GM12873 (cell line): ENCODE measurements around the gene CDK14.

Experiments used
- TF ChIP-seq, protein P1 (sequence below): IDR thresholded peaks from 2 replicates; pipeline ENCODE4 v1.5.1; 2012; ENCODE audit warnings: low read depth, mild to moderate bottlenecking, moderate library complexity, low read length, control low read depth; ENCODE audit not compliant: insufficient read depth; ENCODE audit errors: missing control alignments

CDK14 gene

DNA sequence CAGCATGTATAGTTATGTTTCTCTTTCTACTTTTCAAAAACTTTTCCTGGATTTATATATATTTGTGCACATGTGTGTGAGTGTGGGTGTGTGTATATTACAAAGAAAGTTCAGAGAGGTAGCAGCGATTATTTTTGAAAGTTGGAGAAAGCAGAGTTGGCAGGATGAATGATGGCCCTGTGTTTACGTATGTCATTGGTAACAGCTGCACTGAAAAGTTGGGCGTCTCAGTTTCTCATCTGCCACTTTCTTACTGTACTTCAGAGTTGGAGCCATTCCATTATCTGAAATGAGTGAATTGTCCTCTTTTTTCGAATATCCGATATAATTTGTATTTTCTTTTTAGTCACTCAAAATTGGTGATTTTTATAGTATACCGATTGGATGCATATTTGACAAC is 172.2 kb downstream of the CDK14 start:
- TF ChIP-seq, protein P1, sequence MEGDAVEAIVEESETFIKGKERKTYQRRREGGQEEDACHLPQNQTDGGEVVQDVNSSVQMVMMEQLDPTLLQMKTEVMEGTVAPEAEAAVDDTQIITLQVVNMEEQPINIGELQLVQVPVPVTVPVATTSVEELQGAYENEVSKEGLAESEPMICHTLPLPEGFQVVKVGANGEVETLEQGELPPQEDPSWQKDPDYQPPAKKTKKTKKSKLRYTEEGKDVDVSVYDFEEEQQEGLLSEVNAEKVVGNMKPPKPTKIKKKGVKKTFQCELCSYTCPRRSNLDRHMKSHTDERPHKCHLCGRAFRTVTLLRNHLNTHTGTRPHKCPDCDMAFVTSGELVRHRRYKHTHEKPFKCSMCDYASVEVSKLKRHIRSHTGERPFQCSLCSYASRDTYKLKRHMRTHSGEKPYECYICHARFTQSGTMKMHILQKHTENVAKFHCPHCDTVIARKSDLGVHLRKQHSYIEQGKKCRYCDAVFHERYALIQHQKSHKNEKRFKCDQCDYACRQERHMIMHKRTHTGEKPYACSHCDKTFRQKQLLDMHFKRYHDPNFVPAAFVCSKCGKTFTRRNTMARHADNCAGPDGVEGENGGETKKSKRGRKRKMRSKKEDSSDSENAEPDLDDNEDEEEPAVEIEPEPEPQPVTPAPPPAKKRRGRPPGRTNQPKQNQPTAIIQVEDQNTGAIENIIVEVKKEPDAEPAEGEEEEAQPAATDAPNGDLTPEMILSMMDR, result no peak

DNA sequence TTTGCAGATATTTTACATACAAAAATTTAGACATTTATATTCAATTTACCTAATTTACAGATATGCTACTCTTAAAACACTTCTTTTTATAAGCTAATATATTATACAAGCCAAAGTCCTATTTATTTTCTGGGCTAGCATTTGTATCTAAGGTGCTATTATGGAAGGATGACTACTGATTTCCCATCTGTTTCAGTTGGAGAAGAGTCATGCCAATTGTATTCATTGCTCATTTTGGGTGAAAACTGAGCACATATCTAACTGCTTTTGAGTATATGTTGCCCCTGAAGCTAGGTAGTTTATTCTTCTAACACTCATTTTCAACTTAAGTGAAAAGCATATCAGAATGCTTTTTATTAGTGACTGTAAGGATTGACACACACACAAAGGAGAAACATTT is 172.9 kb downstream of the CDK14 start:
- TF ChIP-seq, protein P1, result no peak

DNA sequence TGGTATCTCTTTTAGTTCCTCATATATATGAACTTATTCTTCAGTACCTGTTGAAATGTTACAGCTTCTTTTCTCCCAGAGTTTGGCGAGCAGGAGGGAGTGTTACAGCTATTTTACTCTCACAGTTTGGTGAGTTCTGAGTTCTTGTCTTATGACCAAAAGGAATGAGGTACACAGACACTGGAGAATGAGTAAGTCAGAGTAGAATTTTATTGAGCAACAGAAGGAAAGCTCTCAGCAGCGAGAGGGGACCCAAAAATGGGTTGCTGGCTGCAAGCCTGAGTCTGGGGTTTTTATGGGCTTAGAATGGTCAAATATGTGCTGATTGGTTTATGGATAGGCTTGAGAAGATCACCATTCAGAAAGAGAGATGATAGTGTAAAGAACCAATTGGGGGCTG is 175.2 kb downstream of the CDK14 start:
- TF ChIP-seq, protein P1, result no peak

DNA sequence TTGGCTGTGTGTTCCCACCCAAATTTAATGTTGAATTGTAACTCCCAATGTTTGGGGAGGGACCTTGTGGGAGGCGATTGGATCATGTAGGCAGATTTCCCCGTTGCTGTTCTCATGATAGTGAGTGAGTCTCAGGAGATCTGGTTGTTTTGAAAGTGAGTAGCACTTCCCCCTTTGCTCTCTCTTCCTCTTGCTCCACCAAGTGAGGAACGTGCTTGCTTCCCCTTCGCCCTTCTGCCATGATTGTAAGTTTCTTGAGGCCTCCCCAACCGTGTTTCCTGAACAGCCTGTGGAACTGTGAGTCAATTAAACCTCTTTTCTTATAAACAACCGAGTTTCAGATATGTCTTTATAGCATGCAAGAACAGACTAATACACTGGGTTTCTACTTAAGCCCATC is 176.3 kb downstream of the CDK14 start:
- TF ChIP-seq, protein P1, result no peak

DNA sequence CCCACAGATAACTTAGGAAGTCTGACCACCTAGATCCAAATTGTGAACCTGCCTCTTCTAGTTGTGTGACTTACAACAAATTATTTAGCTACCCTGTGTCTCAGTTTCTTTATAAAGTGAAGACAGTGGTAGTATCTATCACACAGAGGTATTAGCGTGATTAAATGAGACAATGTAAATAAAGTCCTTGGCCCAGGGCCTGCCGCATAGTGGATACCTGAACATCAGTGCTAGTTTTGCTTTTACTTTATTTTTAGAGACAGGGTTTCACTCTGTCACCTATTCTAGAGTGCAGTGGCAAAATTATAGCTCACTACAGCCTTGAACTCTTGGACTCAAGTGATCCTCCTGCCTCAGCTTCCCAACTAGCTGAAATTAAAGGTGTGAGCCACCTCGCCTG is 177.1 kb downstream of the CDK14 start:
- TF ChIP-seq, protein P1, result no peak

DNA sequence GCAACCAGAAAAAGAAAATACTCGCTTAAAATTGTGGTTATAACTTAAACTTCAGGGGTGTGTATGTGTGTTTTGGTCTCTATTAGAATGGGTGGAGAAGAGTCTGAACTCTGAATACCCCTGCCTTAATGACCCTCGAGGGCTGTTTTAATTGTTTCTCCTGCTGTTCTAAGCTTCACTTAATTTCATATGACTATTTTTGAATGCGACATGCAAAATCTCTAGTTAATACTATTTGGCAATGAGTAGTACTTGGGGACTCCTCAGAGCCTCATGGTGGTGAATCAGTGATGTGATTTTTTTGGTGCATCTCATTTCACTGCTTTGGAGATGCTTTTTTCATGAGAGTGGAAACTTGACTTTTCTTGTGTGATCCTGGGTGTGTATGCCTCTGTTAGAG is 178.6 kb downstream of the CDK14 start:
- TF ChIP-seq, protein P1, result no peak

DNA sequence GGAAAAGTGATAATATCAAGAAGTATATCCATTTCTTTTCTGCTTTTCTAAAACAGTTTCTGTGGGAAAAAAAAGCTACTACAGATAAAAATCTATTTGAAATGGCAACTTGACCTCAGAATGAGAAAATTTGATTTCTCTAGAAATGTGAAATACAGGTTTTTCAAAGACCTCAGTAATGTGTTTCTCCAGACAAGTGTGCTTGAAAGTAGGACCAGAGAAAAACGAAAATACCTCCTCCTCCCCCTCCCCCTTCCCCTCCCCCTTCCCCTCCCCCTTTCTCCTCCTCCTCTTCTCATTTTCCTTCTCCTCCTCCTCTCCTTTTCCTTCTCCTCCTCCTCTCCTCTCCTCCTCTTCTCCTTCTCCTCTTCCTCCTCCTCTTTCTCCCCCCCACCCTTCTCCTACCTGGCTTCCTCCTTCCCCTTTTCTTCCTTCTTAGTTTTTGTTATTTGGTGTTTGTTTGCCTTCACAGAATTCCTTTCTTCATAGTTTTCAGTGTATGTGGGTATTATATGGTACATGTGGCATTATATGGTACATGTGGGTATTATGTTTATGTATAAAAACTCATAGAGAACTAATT is 179.4 kb downstream of the CDK14 start:
- TF ChIP-seq, protein P1, result no peak
